SK-N-SH (cell line): ENCODE data around the gene IQSEC1. TPM values are rescaled to one million over a fixed set of nuclear protein-coding genes. Genes with fewer than 3 reads are reported as not detected.

Experiments
- CTCF ChIA-PET: fragments of 300-600, 350-600 bp; formaldehyde crosslinking; extraction: SDS; loops from one replicate; lab custom pipeline; 2021; lab: Yijun Ruan, JAX
- POLR2A ChIA-PET: fragments of 350-600 bp; sonication (Branson Sonifier 250); formaldehyde crosslinking; extraction: SDS; loops from one replicate; lab custom pipeline; 2020; ENCODE audit warnings: antibody characterized with exemption, inconsistent platforms; lab: Yijun Ruan, JAX
- DNase-seq: peaks from one replicate; pipeline ENCODE4 v3.0.0; 2012
- H2AFZ ChIP-seq: fragments of 200-600 bp; sonication (generic); 2 replicates; pipeline ENCODE4 v1.8.1; 2016; ENCODE audit warnings: antibody characterized with exemption, mild to moderate bottlenecking, low read depth
- H3F3A ChIP-seq: fragments of 200-600 bp; sonication (generic); replicated peaks from 2 replicates; pipeline ENCODE3; 2016; ENCODE audit warnings: antibody characterized with exemption, mild to moderate bottlenecking; ENCODE audit not compliant: insufficient read depth
- H3K27ac ChIP-seq, 2 experiments: fragments of 200-500 bp in 1 of 2; fragments of 200-600 bp in 1 of 2; sonication (Bioruptor generic) in 1 of 2; sonication (generic), shearing (Covaris generic) in 1 of 2; 2 replicates each; pipeline versions ENCODE4 v1.5.1 to v1.6.1; 2014 to 2016; ENCODE audit warnings: low read depth in 2 of 2, inconsistent platforms in 1 of 2, low read length in 1 of 2, mild to moderate bottlenecking in 1 of 2, mixed read lengths in 1 of 2
- H3K27me3 ChIP-seq: fragments of 200-600 bp; sonication (generic), shearing (Covaris generic); 2 replicates; pipeline ENCODE4 v1.6.1; 2016; ENCODE audit warnings: mixed run types; ENCODE audit not compliant: insufficient read depth
- H3K36me3 ChIP-seq, 2 experiments: fragments of 200-500 bp in 1 of 2; fragments of 200-600 bp in 1 of 2; sonication (Bioruptor generic) in 1 of 2; sonication (generic) in 1 of 2; replicated peaks in 1 of 2; 2 replicates each; pipeline versions ENCODE3 to v1.5.1; 2014 to 2016; ENCODE audit warnings: low read length in 1 of 2, mild to moderate bottlenecking in 1 of 2; ENCODE audit not compliant: insufficient read depth in 2 of 2, control insufficient read depth in 1 of 2
- H3K4me1 ChIP-seq, 2 experiments: fragments of 200-500 bp in 1 of 2; fragments of 200-600 bp in 1 of 2; sonication (Bioruptor generic) in 1 of 2; sonication (generic), shearing (Covaris generic) in 1 of 2; 2 replicates each; pipeline versions ENCODE4 v1.5.1 to v1.6.1; 2014 to 2016; ENCODE audit warnings: low read depth in 1 of 2, low read length in 1 of 2, mixed run types in 1 of 2; ENCODE audit not compliant: insufficient read depth in 2 of 2, control insufficient read depth in 1 of 2
- H3K4me2 ChIP-seq: fragments of 200-600 bp; sonication (generic), shearing (Covaris generic); 2 replicates; pipeline ENCODE4 v1.6.1; 2017; ENCODE audit warnings: mixed run types
- H3K4me3 ChIP-seq, 2 experiments: fragments of 200-500 bp in 1 of 2; fragments of 200-600 bp in 1 of 2; sonication (Bioruptor generic) in 1 of 2; sonication (generic), shearing (Covaris generic) in 1 of 2; 2 replicates each; pipeline versions ENCODE4 v1.5.1 to v1.8.1; 2014 to 2016; ENCODE audit warnings: low read depth in 2 of 2, inconsistent platforms in 1 of 2, low read length in 1 of 2, mild to moderate bottlenecking in 1 of 2, mixed read lengths in 1 of 2, moderate library complexity in 1 of 2
- H3K79me2 ChIP-seq: fragments of 200-600 bp; sonication (generic); 2 replicates; pipeline ENCODE4 v1.8.1; 2017; ENCODE audit warnings: mild to moderate bottlenecking; ENCODE audit not compliant: insufficient read depth
- H3K9ac ChIP-seq: fragments of 200-600 bp; sonication (generic); 2 replicates; pipeline ENCODE4 v1.6.1; 2017; ENCODE audit warnings: mixed run types
- H3K9me2 ChIP-seq: fragments of 200-600 bp; sonication (generic); 2 replicates; pipeline ENCODE4 v1.6.1; 2017; ENCODE audit warnings: mixed run types
- H3K9me3 ChIP-seq: fragments of 200-600 bp; sonication (generic); 2 replicates; pipeline ENCODE4 v1.6.1; 2017; ENCODE audit warnings: mixed run types, mild to moderate bottlenecking, moderate library complexity
- H4K20me1 ChIP-seq: fragments of 200-600 bp; sonication (generic); 2 replicates; pipeline ENCODE4 v1.6.1; 2017; ENCODE audit warnings: mild to moderate bottlenecking, mixed run types; ENCODE audit not compliant: insufficient read depth
- EP300 ChIP-seq, 2 experiments: IDR thresholded peaks; 2 replicates each; pipeline versions ENCODE4 v1.4.0 to v1.6.1; 2012; ENCODE audit warnings: borderline replicate concordance in 1 of 2, low read depth in 1 of 2, low read length in 1 of 2
- FOSL2 ChIP-seq: IDR thresholded peaks from 2 replicates; pipeline ENCODE4 v1.4.0; 2012; ENCODE audit warnings: low read depth, mild to moderate bottlenecking, moderate library complexity, borderline replicate concordance
- FOXJ3 ChIP-seq: sonication (generic); formaldehyde crosslinking; IDR thresholded peaks from 2 replicates; pipeline ENCODE4 v1.5.1; 2020; ENCODE audit warnings: mild to moderate bottlenecking, missing genetic modification reagents
- FOXM1 ChIP-seq: IDR thresholded peaks from 2 replicates; pipeline ENCODE4 v1.4.0; 2012; ENCODE audit warnings: low read depth, mild to moderate bottlenecking
- GABPA ChIP-seq: IDR thresholded peaks from 2 replicates; pipeline ENCODE4 v1.4.0; 2012; ENCODE audit warnings: low read depth, mild to moderate bottlenecking
- GATA2 ChIP-seq: sonication (generic); formaldehyde crosslinking; IDR thresholded peaks from 2 replicates; pipeline ENCODE4 v1.5.0; 2020; ENCODE audit warnings: mild to moderate bottlenecking, missing genetic modification reagents
- MXI1 ChIP-seq: IDR thresholded peaks from 2 replicates; pipeline ENCODE4 v1.6.1; 2012; ENCODE audit warnings: mild to moderate bottlenecking, low read depth, low read length, improper control_type of control experiment
- NFIC ChIP-seq: IDR thresholded peaks from 2 replicates; pipeline ENCODE4 v1.4.0; 2012; ENCODE audit warnings: borderline replicate concordance
- POLR2AphosphoS5 ChIP-seq: IDR thresholded peaks from 2 replicates; pipeline ENCODE4 v1.6.1; 2012; ENCODE audit warnings: low read depth, low read length
- RAD21 ChIP-seq: IDR thresholded peaks from 2 replicates; pipeline ENCODE4 v1.6.1; 2012; ENCODE audit warnings: mild to moderate bottlenecking, low read length
- RXRA ChIP-seq: IDR thresholded peaks from 2 replicates; pipeline ENCODE4 v1.4.0; 2012; ENCODE audit warnings: low read depth, mild to moderate bottlenecking, borderline replicate concordance
- SIN3A ChIP-seq: IDR thresholded peaks from 2 replicates; pipeline ENCODE4 v1.6.1; 2012; ENCODE audit warnings: low read depth, mild to moderate bottlenecking, low read length, moderate library complexity, borderline replicate concordance
- TCF12 ChIP-seq: IDR thresholded peaks from 2 replicates; pipeline ENCODE4 v1.4.0; 2012
- TEAD4 ChIP-seq: IDR thresholded peaks from 2 replicates; pipeline ENCODE4 v1.4.0; 2012; ENCODE audit warnings: mild to moderate bottlenecking, borderline replicate concordance; ENCODE audit not compliant: insufficient read depth
- WGBS: methylation state at CpG from one replicate; pipeline ENCODE4 v1.1.6; 2017; ENCODE audit warnings: low lambda C conversion rate; 5-methylcytosine and 5-hydroxymethylcytosine counted together
- polyA plus RNA-seq, 3 experiments: library from polyadenylated mRNA; depleted of rRNA; stranded (reverse); fragments of >200 nt; gene quantifications; 2 replicates each; pipeline ENCODE4 v1.2.3, GENCODE V29; 2012
- TF ChIP-seq, protein P1 (sequence below): IDR thresholded peaks from 2 replicates; pipeline ENCODE4 v1.4.0; 2012; ENCODE audit warnings: low read depth, borderline replicate concordance
- TF ChIP-seq, protein P2 (sequence below): IDR thresholded peaks from 2 replicates; pipeline ENCODE4; 2012
- TF ChIP-seq, protein P3 (sequence below): fragments of 150-350 bp; IDR thresholded peaks from 2 replicates; pipeline ENCODE4 v1.6.1; 2017; ENCODE audit warnings: antibody characterized with exemption, low read length, low read depth, borderline replicate concordance
- TF ChIP-seq, protein P4 (sequence below): fragments of 200-600 bp; sonication (generic); IDR thresholded peaks from 2 replicates; pipeline ENCODE4 v1.6.1; 2017; ENCODE audit warnings: antibody characterized with exemption, mild to moderate bottlenecking, moderate library complexity
- TF ChIP-seq, protein P5 (sequence below): IDR thresholded peaks from 2 replicates; pipeline ENCODE4 v1.4.0; 2012; ENCODE audit warnings: low read depth, borderline replicate concordance
- TF ChIP-seq, protein P6 (sequence below): IDR thresholded peaks from 2 replicates; pipeline ENCODE4 v1.6.1; 2012; ENCODE audit warnings: mild to moderate bottlenecking, low read depth, low read length, moderate library complexity

IQSEC1 gene
- polyA plus RNA-seq, 1 of the 3 experiments (the other 2 are of a cell fraction), result 6.2 TPM

DNA sequence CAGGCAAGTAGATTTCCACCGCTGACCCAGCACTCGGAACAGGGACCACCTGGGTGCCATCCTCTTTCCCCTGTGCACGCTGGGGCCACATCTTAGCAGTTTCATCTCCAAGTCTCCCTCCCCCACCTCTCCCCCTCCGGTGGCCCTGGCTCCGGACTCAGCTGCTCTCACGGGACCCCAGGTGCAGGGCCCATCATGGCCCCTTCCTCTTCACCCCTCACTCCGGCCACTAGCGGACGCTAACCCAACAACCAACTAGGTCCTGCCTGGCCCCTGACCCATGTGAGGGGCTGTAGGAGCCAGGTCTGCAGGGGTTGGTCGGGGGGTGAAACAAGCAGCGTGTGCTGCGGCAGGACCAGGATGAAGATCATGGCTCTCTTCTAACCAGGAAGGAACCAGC is 31.3 kb upstream of the IQSEC1 start:
- Histone ChIP-seq H3K9me2 (no peaks in the 10 kb centered on the region), H3K4me1 (peaks cover 0 to 4% of the 10 kb centered on the region in 2 experiments; a peak in 1 of 4 replicates), H3F3A (no peaks in the 10 kb centered on the region), H3K4me3 (no peak overlapping the region), H3K9me3 (no peaks in the 10 kb centered on the region), H3K27ac (no peak overlapping the region), H3K79me2 (no peaks in the 10 kb centered on the region), H4K20me1 (no peaks in the 10 kb centered on the region), H3K4me2 (no peak overlapping the region), H3K27me3 (no peaks in the 10 kb centered on the region), H3K36me3 (no peaks in the 10 kb centered on the region), H2AFZ (no peak overlapping the region), H3K9ac (no peak overlapping the region)
- TF ChIP-seq, protein P1, sequence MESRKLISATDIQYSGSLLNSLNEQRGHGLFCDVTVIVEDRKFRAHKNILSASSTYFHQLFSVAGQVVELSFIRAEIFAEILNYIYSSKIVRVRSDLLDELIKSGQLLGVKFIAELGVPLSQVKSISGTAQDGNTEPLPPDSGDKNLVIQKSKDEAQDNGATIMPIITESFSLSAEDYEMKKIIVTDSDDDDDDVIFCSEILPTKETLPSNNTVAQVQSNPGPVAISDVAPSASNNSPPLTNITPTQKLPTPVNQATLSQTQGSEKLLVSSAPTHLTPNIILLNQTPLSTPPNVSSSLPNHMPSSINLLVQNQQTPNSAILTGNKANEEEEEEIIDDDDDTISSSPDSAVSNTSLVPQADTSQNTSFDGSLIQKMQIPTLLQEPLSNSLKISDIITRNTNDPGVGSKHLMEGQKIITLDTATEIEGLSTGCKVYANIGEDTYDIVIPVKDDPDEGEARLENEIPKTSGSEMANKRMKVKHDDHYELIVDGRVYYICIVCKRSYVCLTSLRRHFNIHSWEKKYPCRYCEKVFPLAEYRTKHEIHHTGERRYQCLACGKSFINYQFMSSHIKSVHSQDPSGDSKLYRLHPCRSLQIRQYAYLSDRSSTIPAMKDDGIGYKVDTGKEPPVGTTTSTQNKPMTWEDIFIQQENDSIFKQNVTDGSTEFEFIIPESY, result no peak
- TF ChIP-seq, protein P2, sequence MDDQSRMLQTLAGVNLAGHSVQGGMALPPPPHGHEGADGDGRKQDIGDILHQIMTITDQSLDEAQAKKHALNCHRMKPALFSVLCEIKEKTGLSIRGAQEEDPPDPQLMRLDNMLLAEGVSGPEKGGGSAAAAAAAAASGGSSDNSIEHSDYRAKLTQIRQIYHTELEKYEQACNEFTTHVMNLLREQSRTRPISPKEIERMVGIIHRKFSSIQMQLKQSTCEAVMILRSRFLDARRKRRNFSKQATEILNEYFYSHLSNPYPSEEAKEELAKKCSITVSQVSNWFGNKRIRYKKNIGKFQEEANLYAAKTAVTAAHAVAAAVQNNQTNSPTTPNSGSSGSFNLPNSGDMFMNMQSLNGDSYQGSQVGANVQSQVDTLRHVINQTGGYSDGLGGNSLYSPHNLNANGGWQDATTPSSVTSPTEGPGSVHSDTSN, result no peak
- TF ChIP-seq, protein P3, sequence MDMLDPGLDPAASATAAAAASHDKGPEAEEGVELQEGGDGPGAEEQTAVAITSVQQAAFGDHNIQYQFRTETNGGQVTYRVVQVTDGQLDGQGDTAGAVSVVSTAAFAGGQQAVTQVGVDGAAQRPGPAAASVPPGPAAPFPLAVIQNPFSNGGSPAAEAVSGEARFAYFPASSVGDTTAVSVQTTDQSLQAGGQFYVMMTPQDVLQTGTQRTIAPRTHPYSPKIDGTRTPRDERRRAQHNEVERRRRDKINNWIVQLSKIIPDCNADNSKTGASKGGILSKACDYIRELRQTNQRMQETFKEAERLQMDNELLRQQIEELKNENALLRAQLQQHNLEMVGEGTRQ, result no peak
- TF ChIP-seq, protein P4, sequence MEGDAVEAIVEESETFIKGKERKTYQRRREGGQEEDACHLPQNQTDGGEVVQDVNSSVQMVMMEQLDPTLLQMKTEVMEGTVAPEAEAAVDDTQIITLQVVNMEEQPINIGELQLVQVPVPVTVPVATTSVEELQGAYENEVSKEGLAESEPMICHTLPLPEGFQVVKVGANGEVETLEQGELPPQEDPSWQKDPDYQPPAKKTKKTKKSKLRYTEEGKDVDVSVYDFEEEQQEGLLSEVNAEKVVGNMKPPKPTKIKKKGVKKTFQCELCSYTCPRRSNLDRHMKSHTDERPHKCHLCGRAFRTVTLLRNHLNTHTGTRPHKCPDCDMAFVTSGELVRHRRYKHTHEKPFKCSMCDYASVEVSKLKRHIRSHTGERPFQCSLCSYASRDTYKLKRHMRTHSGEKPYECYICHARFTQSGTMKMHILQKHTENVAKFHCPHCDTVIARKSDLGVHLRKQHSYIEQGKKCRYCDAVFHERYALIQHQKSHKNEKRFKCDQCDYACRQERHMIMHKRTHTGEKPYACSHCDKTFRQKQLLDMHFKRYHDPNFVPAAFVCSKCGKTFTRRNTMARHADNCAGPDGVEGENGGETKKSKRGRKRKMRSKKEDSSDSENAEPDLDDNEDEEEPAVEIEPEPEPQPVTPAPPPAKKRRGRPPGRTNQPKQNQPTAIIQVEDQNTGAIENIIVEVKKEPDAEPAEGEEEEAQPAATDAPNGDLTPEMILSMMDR, result no peak
- TF ChIP-seq TCF12, result no peak
- TF ChIP-seq GABPA, result no peak
- no peak for TF ChIP-seq RAD21
- no peak for TF ChIP-seq GATA2 (CRISPR knock-in tag)
- no peak for TF ChIP-seq TEAD4
- TF ChIP-seq POLR2AphosphoS5, result no peak
- TF ChIP-seq FOXM1, result no peak
- no peak for TF ChIP-seq RXRA
- TF ChIP-seq, protein P5, sequence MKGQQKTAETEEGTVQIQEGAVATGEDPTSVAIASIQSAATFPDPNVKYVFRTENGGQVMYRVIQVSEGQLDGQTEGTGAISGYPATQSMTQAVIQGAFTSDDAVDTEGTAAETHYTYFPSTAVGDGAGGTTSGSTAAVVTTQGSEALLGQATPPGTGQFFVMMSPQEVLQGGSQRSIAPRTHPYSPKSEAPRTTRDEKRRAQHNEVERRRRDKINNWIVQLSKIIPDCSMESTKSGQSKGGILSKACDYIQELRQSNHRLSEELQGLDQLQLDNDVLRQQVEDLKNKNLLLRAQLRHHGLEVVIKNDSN, result no peak
- TF ChIP-seq NFIC, result no peak
- no peak for TF ChIP-seq FOXJ3 (CRISPR knock-in tag)
- TF ChIP-seq SIN3A, result no peak
- TF ChIP-seq, protein P6, sequence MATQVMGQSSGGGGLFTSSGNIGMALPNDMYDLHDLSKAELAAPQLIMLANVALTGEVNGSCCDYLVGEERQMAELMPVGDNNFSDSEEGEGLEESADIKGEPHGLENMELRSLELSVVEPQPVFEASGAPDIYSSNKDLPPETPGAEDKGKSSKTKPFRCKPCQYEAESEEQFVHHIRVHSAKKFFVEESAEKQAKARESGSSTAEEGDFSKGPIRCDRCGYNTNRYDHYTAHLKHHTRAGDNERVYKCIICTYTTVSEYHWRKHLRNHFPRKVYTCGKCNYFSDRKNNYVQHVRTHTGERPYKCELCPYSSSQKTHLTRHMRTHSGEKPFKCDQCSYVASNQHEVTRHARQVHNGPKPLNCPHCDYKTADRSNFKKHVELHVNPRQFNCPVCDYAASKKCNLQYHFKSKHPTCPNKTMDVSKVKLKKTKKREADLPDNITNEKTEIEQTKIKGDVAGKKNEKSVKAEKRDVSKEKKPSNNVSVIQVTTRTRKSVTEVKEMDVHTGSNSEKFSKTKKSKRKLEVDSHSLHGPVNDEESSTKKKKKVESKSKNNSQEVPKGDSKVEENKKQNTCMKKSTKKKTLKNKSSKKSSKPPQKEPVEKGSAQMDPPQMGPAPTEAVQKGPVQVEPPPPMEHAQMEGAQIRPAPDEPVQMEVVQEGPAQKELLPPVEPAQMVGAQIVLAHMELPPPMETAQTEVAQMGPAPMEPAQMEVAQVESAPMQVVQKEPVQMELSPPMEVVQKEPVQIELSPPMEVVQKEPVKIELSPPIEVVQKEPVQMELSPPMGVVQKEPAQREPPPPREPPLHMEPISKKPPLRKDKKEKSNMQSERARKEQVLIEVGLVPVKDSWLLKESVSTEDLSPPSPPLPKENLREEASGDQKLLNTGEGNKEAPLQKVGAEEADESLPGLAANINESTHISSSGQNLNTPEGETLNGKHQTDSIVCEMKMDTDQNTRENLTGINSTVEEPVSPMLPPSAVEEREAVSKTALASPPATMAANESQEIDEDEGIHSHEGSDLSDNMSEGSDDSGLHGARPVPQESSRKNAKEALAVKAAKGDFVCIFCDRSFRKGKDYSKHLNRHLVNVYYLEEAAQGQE, result no peak
- TF ChIP-seq EP300 (IDR thresholded peaks at IDR 0.05; ENCODE audit: borderline replicate concordance in 1 of 2, low read depth in 1 of 2, low read length in 1 of 2), result no peak
- no peak for TF ChIP-seq MXI1
- TF ChIP-seq FOSL2, result no peak
- CTCF ChIA-PET, result interaction anchor here (2.8 to 3.6 kb wide), 2 partner anchors 12 kb away, joined by 14 to 30 read pairs; no protein-coding TSS in a partner anchor
- POLR2A ChIA-PET, result no interaction called here
- no peak for DNase-seq
- WGBS, result 77% methylated on average over 12 of the region's 12 CpGs
